CD4-positive, alpha-beta memory T cell (primary cell): ENCODE results near the gene MYOCD. TPM values are rescaled to one million over a fixed set of nuclear protein-coding genes. Genes with fewer than 3 reads are reported as not detected.
A peak's percentile ranks its signal among the peaks of the same experiment; 100 is the strongest.

Experiments
- CTCF ChIA-PET: fragments of 350-600 bp; sonication (Branson Sonifier 250); formaldehyde crosslinking; loops from one replicate; lab custom pipeline; 2021; ENCODE audit warnings: inconsistent platforms; ENCODE audit not compliant: partially characterized antibody; lab: Charles Lee
- POLR2A ChIA-PET: fragments of 350-600 bp; sonication (Branson Sonifier 250); formaldehyde crosslinking; loops from one replicate; lab custom pipeline; 2021; ENCODE audit not compliant: partially characterized antibody; lab: Charles Lee
- DNase-seq, 5 donors: peaks; one replicate each; pipeline versions ENCODE4 v3.0.0 to v3.0.0-alpha.2; 2020 to 2022; ENCODE audit warnings: mixed read lengths in 1 of 5
- H3K27ac ChIP-seq: one replicate; pipeline ENCODE4 v1.7.0; 2013; ENCODE audit warnings: low read depth, low read length
- H3K27me3 ChIP-seq: 2 replicates; pipeline ENCODE4 v1.7.0; 2013; ENCODE audit warnings: mild to moderate bottlenecking, low read length, moderate library complexity; ENCODE audit not compliant: insufficient read depth
- H3K36me3 ChIP-seq: 2 replicates; pipeline ENCODE4 v1.7.0; 2013; ENCODE audit warnings: mild to moderate bottlenecking, low read length, moderate library complexity; ENCODE audit not compliant: insufficient read depth
- H3K4me1 ChIP-seq: 2 replicates; pipeline ENCODE4 v1.7.0; 2013; ENCODE audit warnings: mild to moderate bottlenecking, low read length, moderate library complexity; ENCODE audit not compliant: insufficient read depth
- H3K4me3 ChIP-seq, 2 donors: one replicate each; pipeline ENCODE4 v1.7.0; 2013; ENCODE audit warnings: low read length in 2 of 2, mild to moderate bottlenecking in 1 of 2
- H3K9me3 ChIP-seq, 2 donors: one replicate each; pipeline ENCODE4 v1.7.0; 2013; ENCODE audit warnings: low read length in 2 of 2, control low read depth in 1 of 2; ENCODE audit not compliant: control insufficient read depth in 1 of 2
- H3K27ac Mint-ChIP-seq, 7 donors: one replicate each; pipeline ENCODE4 v1.8.0; 2020 to 2021; ENCODE audit warnings: mixed read lengths in 7 of 7, mild to moderate bottlenecking in 6 of 7, inconsistent platforms in 3 of 7, moderate library complexity in 3 of 7
- H3K27me3 Mint-ChIP-seq, 2 donors: one replicate each; pipeline ENCODE4 v1.8.0; 2020 to 2021; ENCODE audit warnings: mixed read lengths in 2 of 2
- H3K36me3 Mint-ChIP-seq, 2 donors: one replicate each; pipeline ENCODE4 v1.8.0; 2020 to 2021; ENCODE audit warnings: mixed read lengths in 2 of 2, inconsistent platforms in 1 of 2, mild to moderate bottlenecking in 1 of 2
- H3K4me1 Mint-ChIP-seq, 4 donors: one replicate each; pipeline ENCODE4 v1.8.0; 2020 to 2021; ENCODE audit warnings: mixed read lengths in 4 of 4, mild to moderate bottlenecking in 1 of 4
- H3K4me3 Mint-ChIP-seq, 8 donors: one replicate each; pipeline ENCODE4 v1.8.0; 2020 to 2021; ENCODE audit warnings: mixed read lengths in 8 of 8, mild to moderate bottlenecking in 7 of 8, moderate library complexity in 6 of 8, inconsistent platforms in 3 of 8
- H3K9me3 Mint-ChIP-seq, 8 donors: one replicate each; pipeline ENCODE4 v1.8.0; 2020 to 2021; ENCODE audit warnings: mixed read lengths in 8 of 8, mild to moderate bottlenecking in 5 of 8, inconsistent platforms in 3 of 8, moderate library complexity in 1 of 8
- intact Hi-C: fragments of 100-400 bp; cut with micrococcal nuclease; formaldehyde crosslinking; loops from one replicate; pipeline ENCODE4 v1.15.1; 2023
- polyA plus RNA-seq, 2 donors: library from polyadenylated mRNA; unstranded; fragments of 300-500 nt; fragmentation: Illumina TruSeq; gene quantifications; one replicate each; pipeline ENCODE4 v1.2.3, GENCODE V29; 2021
- total RNA-seq, 2 experiments: library from RNA; stranded (reverse); gene quantifications; one replicate each; pipeline ENCODE4 v1.2.3, GENCODE V29; 2021

The MYOCD gene
- total and polyA plus RNA-seq, 4 experiments from 2014 or later = not detected

DNA sequence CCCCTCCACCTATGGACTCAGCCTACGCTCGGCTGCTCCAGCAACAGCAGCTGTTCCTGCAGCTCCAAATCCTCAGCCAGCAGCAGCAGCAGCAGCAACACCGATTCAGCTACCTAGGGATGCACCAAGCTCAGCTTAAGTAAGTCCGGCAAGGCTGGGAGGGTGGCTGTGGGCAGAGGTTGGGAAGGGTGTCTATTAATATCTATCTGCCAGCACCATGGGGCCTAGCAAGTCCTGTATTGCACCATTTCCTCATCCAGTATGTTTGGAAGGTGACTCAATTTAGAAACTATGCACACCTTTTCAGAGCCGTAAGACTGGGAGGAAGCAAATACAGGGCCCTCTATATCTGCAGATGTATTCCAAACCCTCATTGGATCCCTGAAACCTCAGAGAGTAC lies 78.6 kb downstream of the MYOCD start:
- intact Hi-C loops = no loop called here
- no peak overlapping the region for H3K27ac ChIP-seq
- no peaks in the 10 kb centered on the region for H3K36me3 ChIP-seq
- Mint-ChIP-seq H3K27ac (no peak overlapping the region), H3K4me3 (no peak overlapping the region), H3K9me3 (peaks cover 0 to 6% (median under 1%) of the 10 kb centered on the region in 8 donors), H3K4me1 (no peaks in the 10 kb centered on the region), H3K27me3 (peaks cover 0 to 1% of the 10 kb centered on the region in 2 donors), H3K36me3 (no peaks in the 10 kb centered on the region)
- no peak overlapping the region for H3K4me3 ChIP-seq
- H3K27me3 ChIP-seq = no peaks in the 10 kb centered on the region
- CTCF ChIA-PET = no interaction called here
- H3K9me3 ChIP-seq = no peaks in the 10 kb centered on the region
- POLR2A ChIA-PET = no interaction called here
- H3K4me1 ChIP-seq = no peaks in the 10 kb centered on the region
- DNase-seq = no peak

DNA sequence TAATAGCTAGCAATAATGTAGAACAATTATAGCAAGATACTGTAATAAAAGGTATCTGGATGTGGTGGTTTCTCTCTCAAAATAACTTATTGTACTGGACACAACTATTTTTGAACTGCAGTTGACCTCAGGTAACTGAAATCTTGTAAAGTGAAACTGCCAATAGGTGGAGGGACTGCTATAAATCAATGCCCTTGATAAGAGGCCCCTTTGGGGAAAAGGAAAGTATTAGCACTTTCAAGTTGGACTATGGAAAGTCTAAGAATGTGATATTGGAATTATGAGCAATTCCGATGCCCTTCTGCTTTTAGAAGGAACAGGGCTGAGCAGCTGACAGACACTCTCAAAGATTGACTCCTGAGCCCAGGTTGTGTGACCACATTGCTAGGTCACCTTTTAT lies 79.1 kb downstream of the MYOCD start:
- Histone ChIP-seq H3K27me3 (no peaks in the 10 kb centered on the region), H3K36me3 (no peaks in the 10 kb centered on the region), H3K9me3 (no peaks in the 10 kb centered on the region), H3K4me3 (no peak overlapping the region), H3K27ac (no peak overlapping the region), H3K4me1 (no peaks in the 10 kb centered on the region)
- peaks cover 0 to 1% of the 10 kb centered on the region in 2 donors for H3K27me3 Mint-ChIP-seq
- H3K36me3 Mint-ChIP-seq = no peaks in the 10 kb centered on the region
- ChIA-PET POLR2A (no interaction called here), CTCF (no interaction called here)
- peaks cover 0 to 6% (median under 1%) of the 10 kb centered on the region in 8 donors for H3K9me3 Mint-ChIP-seq
- H3K27ac Mint-ChIP-seq = no peak overlapping the region
- DNase-seq = no peak
- no peaks in the 10 kb centered on the region for H3K4me1 Mint-ChIP-seq
- no peak overlapping the region for H3K4me3 Mint-ChIP-seq
- intact Hi-C loops = no loop called here

- CTCF ChIA-PET = no interaction called here
- Mint-ChIP-seq H3K27me3 (peaks cover 0 to 1% of the 10 kb centered on the region in 2 donors), H3K9me3 (peaks cover 0 to 6% (median under 1%) of the 10 kb centered on the region in 8 donors), H3K36me3 (no peaks in the 10 kb centered on the region), H3K4me1 (no peaks in the 10 kb centered on the region), H3K4me3 (no peak overlapping the region), H3K27ac (no peak overlapping the region)
- intact Hi-C loops = no loop called here
- Histone ChIP-seq H3K9me3 (no peaks in the 10 kb centered on the region), H3K27ac (no peak overlapping the region), H3K36me3 (no peaks in the 10 kb centered on the region), H3K4me1 (no peaks in the 10 kb centered on the region), H3K27me3 (no peaks in the 10 kb centered on the region), H3K4me3 (no peak overlapping the region)
- no peak for DNase-seq
- POLR2A ChIA-PET = no interaction called here
These were observed 79.8 kb downstream of the MYOCD start for GRCh38 chr17:12745486-12745885.

- no peaks in the 10 kb centered on the region for H3K27me3 Mint-ChIP-seq
- H3K4me3 ChIP-seq = no peak overlapping the region
- peak overlapping the region in 1 of 8 donors; percentile 22 for H3K4me3 Mint-ChIP-seq
- H3K36me3 Mint-ChIP-seq = no peaks in the 10 kb centered on the region
- H3K4me1 ChIP-seq = no peaks in the 10 kb centered on the region
- ChIA-PET POLR2A (no interaction called here), CTCF (no interaction called here)
- H3K36me3 ChIP-seq = no peaks in the 10 kb centered on the region
- H3K4me1 Mint-ChIP-seq = no peaks in the 10 kb centered on the region
- DNase-seq = no peak
- no peak overlapping the region for H3K27ac ChIP-seq
- no peaks in the 10 kb centered on the region for H3K9me3 ChIP-seq
- H3K27me3 ChIP-seq = no peaks in the 10 kb centered on the region
- intact Hi-C loops = loop anchor here (10.0 kb wide), 1 partner anchor 58 kb away; no protein-coding TSS in a partner anchor
- H3K9me3 Mint-ChIP-seq = peaks cover 0 to 7% (median 0%) of the 10 kb centered on the region in 8 donors
- no peak overlapping the region for H3K27ac Mint-ChIP-seq
These were observed 91.1 kb downstream of the MYOCD start for GRCh38 chr17:12756786-12757185.

DNA sequence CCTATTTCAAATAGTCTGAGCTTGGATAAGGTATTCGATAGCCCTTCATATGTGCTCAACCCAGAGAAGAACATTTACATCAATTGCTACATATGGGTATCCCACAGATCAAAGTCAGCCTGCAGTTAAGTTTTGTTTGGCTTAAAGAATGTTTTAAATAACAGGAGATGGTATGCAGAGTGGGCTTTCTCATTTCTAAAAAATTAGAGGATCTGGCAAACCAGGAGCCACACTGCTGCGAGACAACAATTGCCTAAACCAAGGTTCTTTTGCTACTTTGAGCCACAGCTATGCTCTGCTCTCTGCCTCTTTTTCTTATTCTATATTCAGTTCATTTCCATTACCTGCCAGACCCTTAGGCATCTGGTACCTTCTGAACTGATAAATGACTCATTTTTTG lies 93.4 kb downstream of the MYOCD start:
- Mint-ChIP-seq H3K27ac (no peak overlapping the region), H3K9me3 (peaks cover 0 to 7% (median 2%) of the 10 kb centered on the region in 8 donors), H3K36me3 (no peaks in the 10 kb centered on the region), H3K27me3 (peaks cover 0 to 2% of the 10 kb centered on the region in 2 donors), H3K4me1 (no peaks in the 10 kb centered on the region), H3K4me3 (no peak overlapping the region)
- H3K27ac ChIP-seq = no peak overlapping the region
- no peaks in the 10 kb centered on the region for H3K36me3 ChIP-seq
- CTCF ChIA-PET = no interaction called here
- POLR2A ChIA-PET = no interaction called here
- DNase-seq = no peak
- intact Hi-C loops = loop anchor here (10.0 kb wide), 1 partner anchor 56 kb away; no protein-coding TSS in a partner anchor
- no peaks in the 10 kb centered on the region for H3K4me1 ChIP-seq
- no peaks in the 10 kb centered on the region for H3K9me3 ChIP-seq
- H3K27me3 ChIP-seq = no peaks in the 10 kb centered on the region
- H3K4me3 ChIP-seq = no peak overlapping the region

DNA sequence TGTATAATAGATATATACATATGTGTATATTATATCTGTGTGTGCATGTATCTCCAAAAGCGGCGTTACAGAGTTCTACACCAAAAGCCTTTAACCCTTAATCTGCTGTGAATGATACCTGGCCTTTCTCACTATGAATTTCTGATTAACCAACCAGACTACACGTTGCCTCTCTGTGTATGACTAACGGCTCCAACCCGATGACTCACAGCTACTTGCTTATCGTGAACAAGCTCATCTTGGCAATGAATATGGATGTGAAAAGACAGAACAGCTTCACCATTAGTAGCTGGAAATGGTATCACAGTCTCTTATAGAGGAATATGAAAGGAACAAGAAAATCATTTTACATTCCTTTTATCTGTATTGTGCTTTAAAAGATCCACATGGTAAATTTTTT lies 99.9 kb downstream of the MYOCD start:
- peaks cover 0 to 7% (median 1%) of the 10 kb centered on the region in 8 donors for H3K9me3 Mint-ChIP-seq
- H3K27ac ChIP-seq = no peak overlapping the region
- H3K4me1 Mint-ChIP-seq = no peaks in the 10 kb centered on the region

GRCh38 chr17:12768255-12768654 lies 102.6 kb downstream of the MYOCD start:
- Histone ChIP-seq H3K27ac (no peak overlapping the region), H3K27me3 (no peaks in the 10 kb centered on the region), H3K9me3 (no peaks in the 10 kb centered on the region), H3K4me3 (no peak overlapping the region), H3K4me1 (no peaks in the 10 kb centered on the region), H3K36me3 (no peaks in the 10 kb centered on the region)
- ChIA-PET CTCF (no interaction called here), POLR2A (no interaction called here)
- peaks cover 0 to 3% of the 10 kb centered on the region in 2 donors for H3K27me3 Mint-ChIP-seq
- no peaks in the 10 kb centered on the region for H3K4me1 Mint-ChIP-seq
- intact Hi-C loops = no loop called here
- peaks cover 0 to 5% (median 0%) of the 10 kb centered on the region in 8 donors for H3K9me3 Mint-ChIP-seq
- no peak overlapping the region for H3K27ac Mint-ChIP-seq
- H3K36me3 Mint-ChIP-seq = no peaks in the 10 kb centered on the region
- H3K4me3 Mint-ChIP-seq = no peak overlapping the region
- no peak for DNase-seq

More for the DNA sequence above, 99.9 kb downstream of the MYOCD start:
- Mint-ChIP-seq H3K36me3 (no peaks in the 10 kb centered on the region), H3K27me3 (peaks cover 2 to 3% of the 10 kb centered on the region in 2 donors), H3K4me3 (no peak overlapping the region), H3K27ac (no peak overlapping the region)
- intact Hi-C loops = no loop called here
- H3K4me1 ChIP-seq = no peaks in the 10 kb centered on the region
- no peaks in the 10 kb centered on the region for H3K9me3 ChIP-seq
- H3K27me3 ChIP-seq = no peaks in the 10 kb centered on the region
- DNase-seq = no peak
- CTCF ChIA-PET = no interaction called here
- H3K4me3 ChIP-seq = no peak overlapping the region
- H3K36me3 ChIP-seq = no peaks in the 10 kb centered on the region
- POLR2A ChIA-PET = no interaction called here

DNA sequence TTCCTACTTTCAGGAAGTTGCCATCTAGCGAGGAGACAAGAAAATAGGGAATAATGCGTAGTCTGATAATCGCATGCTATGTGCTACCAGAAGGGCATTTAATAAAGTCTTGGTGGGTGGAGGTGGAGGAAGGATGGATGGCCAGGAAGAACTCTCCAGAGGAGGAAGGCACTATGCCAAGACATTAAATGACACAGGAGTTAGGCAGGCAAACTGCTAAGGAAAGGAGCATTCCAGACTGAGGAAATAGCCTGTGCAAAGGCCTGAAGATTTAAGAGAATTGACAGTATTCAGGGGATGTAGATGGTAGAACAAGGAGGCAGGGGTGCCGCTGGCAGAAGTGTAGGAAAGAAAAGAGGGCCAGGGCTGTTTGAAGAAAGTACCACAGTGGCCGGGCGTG lies 104.3 kb downstream of the MYOCD start:
- no peak overlapping the region for H3K4me3 Mint-ChIP-seq
- CTCF ChIA-PET = no interaction called here

More for the DNA sequence above, 104.3 kb downstream of the MYOCD start:
- H3K27ac ChIP-seq = no peak overlapping the region
- H3K4me1 ChIP-seq = no peaks in the 10 kb centered on the region
- H3K36me3 Mint-ChIP-seq = no peaks in the 10 kb centered on the region
- intact Hi-C loops = no loop called here
- H3K27ac Mint-ChIP-seq = no peak overlapping the region
- POLR2A ChIA-PET = no interaction called here
- peaks cover 0 to 3% of the 10 kb centered on the region in 2 donors for H3K27me3 Mint-ChIP-seq
- H3K9me3 ChIP-seq = no peaks in the 10 kb centered on the region
- H3K36me3 ChIP-seq = no peaks in the 10 kb centered on the region
- no peaks in the 10 kb centered on the region for H3K4me1 Mint-ChIP-seq
- H3K27me3 ChIP-seq = no peaks in the 10 kb centered on the region
- no peak for DNase-seq
- H3K9me3 Mint-ChIP-seq = peaks cover 0 to 4% (median 1%) of the 10 kb centered on the region in 8 donors
- no peak overlapping the region for H3K4me3 ChIP-seq
